NCI-H2081 (cell line): ENCODE data around the gene LRFN2.

Experiments used
- DNase-seq, 2 experiments: peaks; one replicate each; lab custom pipeline; 2025; lab: John Stamatoyannopoulos, UW

LRFN2 gene

DNA sequence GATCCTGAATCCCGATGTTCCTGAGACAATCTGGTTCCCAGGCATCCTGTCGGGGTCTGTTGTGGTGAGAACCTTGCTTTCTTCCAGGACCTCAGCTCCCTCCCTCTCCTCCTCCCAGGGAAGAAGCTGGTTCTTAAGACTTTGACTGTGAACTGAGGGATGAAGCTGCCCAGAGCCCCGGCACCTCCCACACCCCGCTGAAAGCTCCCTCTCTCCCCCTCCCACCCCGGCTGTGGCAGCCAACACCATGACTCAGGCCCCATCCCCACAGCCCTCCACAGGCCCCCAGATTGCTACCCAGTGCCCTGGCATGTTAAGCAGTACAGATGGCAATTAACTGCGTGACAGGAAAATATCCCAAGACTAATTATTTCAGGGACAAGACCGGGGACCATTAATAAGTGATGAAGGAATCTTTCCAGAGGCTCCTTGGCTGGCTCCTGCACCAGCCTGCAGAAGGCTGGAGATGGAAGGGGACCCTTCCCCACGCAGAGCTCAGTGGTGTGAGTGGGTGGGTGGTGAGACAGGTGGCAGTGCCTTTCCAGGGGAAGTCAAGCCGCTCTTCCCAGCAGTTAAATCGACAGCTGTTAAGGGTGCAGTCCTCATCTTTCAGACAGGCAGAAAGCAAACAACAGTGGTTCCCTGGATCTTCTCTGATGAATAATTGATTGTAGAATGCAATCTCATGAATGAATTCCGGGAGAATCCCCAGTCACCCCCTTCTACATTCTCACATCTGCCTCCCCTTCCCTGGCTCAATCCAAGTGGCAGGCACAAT, 237.9 kb downstream of the LRFN2 start:
- DNase-seq: no peak

GRCh38 chr6:40348591-40348990, 238.6 kb downstream of the LRFN2 start:
- no peak for DNase-seq

GRCh38 chr6:40347571-40348011, 239.6 kb downstream of the LRFN2 start:
- no peak for DNase-seq

DNA sequence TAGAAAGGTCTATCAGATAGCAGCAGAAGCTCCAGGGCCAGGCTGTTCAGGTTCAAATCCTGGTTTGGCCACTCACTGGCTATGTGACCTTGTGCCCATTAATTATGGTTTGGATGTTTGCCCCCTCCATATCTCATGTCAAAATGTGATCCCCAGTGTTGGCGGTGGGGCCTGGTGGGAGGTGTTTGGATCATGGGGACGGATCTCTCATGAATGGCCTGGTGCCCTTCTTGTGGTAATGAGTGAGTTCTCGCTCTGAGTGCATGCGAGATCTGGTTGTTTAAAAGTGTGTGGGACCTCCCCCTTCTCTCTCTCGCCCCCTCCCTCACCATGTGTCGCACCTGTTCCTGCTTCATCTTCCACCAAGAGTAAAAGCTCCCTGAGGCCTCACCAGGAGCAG, 240.9 kb downstream of the LRFN2 start:
- no peak for DNase-seq

GRCh38 chr6:40344566-40345167, 242.5 kb downstream of the LRFN2 start:
- DNase-seq: no peak

DNA sequence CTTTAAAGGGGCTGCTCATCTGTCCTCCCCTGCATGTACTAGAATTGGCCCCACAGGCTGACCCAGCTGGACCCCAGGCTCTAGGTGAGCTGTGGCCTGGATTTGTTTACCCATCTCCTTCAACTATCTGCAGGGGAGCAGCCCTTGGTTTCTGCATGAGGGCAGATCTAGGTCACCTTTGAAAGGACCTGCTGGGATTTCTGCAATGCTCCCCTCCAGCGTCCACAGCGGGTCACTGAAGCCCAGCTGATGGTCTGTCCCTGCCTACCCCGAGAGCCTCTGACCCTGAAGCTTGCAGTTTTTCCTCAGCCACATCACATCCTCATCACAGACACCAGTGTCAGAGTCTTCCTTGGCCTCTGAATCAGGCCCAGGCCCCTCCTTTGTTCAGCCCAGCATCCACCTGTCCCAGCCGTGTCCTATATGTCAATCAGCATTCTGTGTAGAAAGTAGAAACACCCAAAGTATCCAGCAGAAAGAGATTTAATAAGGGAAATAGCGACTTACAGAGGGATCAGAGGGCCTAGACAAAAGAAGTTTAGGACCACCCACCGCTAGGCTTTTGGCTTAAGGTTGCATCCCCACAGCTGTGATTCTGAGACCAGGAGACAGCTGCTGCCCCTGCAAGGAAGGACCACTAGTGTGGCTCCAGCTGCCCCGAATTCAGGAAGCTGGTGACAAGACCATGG, 243.1 kb downstream of the LRFN2 start:
- DNase-seq: no peak

DNA sequence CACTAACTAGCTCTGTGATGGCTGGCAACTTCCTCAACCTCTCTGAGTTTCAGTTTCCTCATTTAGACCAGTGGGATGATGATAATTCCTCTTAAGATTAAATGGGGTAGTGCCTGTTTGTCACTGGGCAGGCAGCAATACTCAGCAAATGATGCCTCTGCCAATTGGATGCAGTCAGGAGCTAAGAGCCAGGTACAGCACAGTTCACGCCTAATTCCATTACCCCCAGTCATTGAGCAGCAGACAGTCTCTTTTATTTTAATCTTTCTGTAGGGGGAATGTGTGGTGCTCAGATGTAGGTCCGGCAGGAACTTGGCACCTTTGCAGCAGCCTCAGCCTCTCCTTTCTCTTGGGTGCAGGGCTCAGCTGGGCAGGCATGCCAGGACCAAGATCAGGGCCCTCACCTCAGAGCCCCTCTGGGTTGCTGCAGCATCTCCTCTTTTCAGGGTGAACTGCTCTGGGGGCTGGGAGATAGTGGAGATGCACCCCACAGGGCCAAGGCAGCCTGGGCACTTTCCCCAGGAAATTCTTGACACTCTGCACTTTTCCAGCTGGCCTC, 243.8 kb downstream of the LRFN2 start:
- no peak for DNase-seq

GRCh38 chr6:40342723-40343122, 244.4 kb downstream of the LRFN2 start:
- no peak for DNase-seq

GRCh38 chr6:40341726-40342125, 245.4 kb downstream of the LRFN2 start:
- DNase-seq: no peak
